ENCODE measurements around the gene SBSN.

Gene SBSN

GRCh38 chr19:35553385-35554000, 25.4 kb upstream of the SBSN start:
- DNase-seq: no peak

GRCh38 chr19:35552534-35553384, 24.6 kb upstream of the SBSN start:
- no peak for DNase-seq

DNA sequence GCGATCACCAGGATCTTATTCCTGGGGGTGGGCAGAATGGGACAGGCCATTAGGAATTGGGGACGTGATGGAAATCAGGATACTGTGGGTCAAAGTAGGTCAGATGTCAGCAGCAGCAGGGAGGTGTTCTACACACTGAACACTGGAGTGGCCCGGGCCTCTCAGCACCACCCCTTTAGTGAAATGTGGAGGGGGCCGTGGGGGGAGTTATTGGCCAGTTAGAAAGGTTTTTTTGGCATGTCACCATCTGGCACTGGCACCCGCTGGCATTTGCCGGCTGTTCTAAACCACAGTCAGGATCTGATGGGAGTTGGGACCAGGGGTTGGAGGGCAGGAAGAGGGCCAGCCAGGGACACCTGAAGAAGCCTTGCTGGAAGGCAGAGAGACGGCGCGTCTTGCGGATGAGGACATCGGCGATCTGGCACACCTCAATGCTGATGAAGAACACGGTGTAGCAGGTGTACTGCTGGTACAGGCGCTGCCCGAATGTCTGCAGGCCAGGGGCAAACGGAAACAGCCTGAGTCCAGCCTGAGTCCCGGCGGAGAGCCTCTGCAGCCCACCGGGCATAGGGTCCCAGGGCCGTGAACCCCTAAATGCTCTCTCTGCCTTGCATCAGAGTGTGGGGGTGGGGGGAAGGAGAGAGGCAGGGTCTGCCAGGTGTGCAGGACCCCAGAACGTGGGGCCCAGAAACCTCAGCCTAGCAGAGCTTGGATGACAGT, 23.1 kb upstream of the SBSN start:
- DNase-seq: no peak

- no peak for DNase-seq
Measured at GRCh38 chr19:35549879-35550523, 21.9 kb upstream of the SBSN start.

DNA sequence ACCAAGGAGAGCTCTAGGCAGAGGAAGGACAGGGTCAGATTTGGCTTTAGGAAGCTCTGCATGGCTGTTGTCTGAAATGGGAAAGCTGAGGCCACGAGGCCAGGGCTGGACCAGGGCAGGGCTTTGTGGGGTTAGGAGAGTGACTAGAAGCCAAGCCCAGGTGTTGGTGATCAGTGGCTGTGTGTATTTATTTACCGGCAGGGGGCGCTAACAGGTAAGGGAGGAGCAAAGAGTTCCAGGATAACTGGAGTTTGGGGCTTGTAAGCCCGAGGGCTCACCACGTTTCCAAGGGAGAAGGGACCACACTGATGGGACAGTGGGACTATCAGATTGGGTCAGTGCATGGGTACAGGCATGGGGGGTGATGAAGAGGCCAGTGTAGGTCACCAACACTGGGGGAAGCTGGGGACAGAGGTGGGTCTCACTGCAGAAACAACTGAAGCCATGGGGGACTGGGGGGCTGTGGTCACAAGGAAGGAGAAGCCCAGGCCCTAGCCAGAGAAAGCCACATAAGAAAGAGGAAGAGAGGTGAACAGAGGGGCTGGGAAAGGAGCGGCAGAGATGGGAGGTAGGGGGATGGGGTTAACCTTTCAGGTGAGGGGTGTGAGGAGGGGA, 21.2 kb upstream of the SBSN start:
- DNase-seq: peak; percentile 59

- no peak for DNase-seq
Measured at GRCh38 chr19:35546532-35546931, 18.4 kb upstream of the SBSN start.

DNA sequence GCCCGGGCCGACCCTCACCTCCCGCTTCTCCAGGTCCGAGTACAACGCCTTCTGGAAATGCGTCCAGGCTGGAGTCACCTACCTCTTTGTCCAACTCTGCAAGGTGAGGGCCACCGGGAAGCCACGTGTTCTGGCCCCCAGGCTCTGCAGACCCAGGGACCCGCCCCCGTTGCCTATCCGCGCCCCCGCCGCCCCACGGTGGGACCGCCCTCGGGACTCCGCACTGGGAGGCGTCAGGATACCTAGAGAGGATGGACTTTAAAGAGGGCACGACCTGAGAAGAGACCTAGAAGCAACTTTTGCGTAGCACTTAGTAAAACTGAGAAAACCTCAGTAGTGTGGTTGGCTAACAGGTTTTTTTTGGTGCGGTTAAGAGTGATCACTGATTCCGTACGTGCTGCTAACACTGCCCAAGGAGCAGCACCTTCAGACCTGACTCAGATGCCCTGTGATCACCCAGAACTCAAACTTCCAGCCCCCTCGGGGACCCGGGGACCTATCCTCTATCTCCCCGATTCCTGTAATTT, 17.8 kb upstream of the SBSN start:
- peak; percentile 60 for DNase-seq

GRCh38 chr19:35545001-35545854, 17.1 kb upstream of the SBSN start, which contains the start of gene TMEM147:
Gene TMEM147 (plus strand): TSS chr19:35545626. CDS start chr19:35545740, 114 bp downstream.
- DNase-seq: peak; percentile 73

DNA sequence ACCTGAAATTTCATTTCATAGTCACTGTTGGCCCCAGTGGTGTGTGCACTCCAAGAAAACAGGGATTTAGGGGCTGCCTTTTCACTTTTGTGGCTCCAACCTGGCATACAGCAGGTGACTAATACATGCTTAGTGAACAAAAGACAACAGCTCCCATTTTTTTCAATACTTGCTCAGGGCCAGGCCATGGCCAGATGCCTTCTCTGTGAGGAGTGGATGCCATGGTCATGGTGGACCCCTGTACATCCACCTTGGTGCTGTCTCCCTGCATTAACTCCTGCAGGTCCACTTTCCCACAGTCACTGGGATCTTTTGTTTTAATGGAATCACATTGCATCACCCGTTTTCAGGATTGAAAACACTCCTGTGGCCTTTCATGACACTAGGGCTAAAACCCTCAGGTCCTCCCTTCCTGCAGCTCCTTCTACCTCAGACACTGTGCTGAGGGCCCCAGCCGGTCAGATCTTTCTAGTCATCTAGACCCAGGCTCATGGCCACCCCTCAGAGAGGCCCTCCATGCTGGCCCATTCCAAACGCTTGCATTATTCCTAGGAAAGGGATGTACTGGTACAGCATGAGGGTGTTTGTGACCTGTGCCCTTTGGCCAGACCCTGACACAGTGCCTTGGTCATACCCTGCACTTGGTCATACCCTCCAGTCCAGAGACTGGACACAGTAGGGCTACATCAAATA, 16.1 kb upstream of the SBSN start:
- DNase-seq: no peak

DNA sequence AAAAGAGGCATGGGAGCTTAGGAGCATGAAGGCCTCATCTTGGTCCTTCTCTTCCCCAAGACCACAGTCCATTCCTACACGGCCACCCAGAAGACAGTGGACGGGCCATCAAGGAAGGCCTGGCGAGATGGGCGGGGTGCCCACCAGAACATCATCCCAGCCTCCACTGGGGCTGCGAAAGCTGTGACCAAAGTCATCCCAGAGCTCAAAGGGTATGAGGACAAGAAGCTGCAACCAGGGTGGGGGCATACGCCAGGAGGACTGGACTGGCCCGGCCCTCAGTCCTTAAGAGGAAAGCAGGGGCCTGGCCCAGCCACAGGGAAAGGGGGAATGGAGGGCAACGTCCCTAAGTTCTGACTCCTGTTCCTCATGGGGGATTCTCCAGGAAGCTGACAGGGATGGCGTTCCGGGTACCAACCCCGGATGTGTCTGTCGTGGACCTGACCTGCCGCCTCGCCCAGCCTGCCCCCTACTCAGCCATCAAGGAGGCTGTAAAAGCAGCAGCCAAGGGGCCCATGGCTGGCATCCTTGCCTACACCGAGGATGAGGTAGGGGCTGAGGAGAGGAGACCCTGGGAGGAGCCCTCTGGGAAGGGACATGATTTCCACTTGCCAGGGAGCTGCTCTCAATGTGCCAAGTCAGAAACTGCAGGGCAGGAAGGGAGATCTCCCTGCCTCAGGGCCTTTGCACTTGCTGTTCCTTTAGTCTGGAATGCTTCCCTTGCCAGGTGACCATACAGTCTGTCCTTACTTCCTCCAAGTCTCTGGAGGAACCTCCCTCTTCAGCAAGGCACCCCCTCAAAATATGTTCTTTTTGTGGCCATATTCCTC, 15.4 kb upstream of the SBSN start:
- no peak for DNase-seq

DNA sequence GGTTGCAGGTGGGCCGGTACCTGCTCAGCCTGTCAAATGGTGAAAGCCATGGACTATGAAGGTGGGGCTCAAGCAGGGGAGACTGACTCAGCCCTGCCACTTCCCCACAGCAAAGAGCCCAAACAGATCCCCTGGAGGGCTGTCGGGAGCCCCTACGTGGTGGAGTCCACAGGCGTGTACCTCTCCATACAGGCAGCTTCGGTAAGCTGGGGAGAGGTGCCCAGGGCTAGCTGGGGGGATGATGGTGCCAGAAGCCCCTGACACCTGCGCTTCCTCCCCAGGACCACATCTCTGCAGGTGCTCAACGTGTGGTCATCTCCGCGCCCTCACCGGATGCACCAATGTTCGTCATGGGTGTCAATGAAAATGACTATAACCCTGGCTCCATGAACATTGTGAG, 14.1 kb upstream of the SBSN start:
- DNase-seq: no peak

GRCh38 chr19:35540356-35540927, 12.3 kb upstream of the SBSN start:
- DNase-seq: no peak

DNA sequence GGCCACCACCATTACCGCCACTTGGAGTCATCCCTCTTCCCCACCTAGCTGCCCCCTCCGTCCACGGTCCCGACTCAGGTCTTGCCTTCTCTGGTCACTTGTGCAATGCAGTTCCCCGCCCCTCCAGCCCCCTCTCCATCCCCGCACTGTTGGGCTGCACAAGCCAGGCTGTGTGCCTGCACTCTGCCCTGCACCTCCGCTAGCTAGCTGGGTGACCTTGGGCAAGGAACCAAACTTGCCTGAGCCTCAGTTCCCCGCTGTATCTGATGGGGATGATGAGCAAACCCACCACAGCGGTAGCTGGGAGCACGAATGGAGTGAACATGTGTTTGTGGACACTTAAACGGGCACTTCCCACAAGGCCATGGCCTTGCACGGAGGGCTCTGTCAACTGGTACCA, 11.7 kb upstream of the SBSN start:
- no peak for DNase-seq

DNA sequence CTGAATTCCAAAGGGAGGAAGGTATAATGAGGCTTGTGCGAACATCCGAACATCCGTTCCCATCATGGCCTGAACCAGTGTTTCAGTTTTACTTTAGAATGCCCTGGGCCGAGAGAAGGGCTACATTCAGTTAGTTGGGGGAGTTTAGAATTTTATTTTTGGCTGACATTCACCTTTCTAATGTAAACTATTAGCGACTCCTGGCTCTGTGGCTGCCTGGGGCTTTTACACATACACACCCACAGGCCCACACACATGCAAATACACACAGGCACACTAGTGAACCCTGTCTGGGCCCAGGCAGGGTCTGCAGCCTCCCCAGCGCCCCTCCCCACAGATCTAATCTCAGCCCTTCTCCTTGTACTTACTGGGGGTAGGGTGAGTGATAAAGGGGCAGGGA, 11.2 kb upstream of the SBSN start:
- DNase-seq: no peak

DNA sequence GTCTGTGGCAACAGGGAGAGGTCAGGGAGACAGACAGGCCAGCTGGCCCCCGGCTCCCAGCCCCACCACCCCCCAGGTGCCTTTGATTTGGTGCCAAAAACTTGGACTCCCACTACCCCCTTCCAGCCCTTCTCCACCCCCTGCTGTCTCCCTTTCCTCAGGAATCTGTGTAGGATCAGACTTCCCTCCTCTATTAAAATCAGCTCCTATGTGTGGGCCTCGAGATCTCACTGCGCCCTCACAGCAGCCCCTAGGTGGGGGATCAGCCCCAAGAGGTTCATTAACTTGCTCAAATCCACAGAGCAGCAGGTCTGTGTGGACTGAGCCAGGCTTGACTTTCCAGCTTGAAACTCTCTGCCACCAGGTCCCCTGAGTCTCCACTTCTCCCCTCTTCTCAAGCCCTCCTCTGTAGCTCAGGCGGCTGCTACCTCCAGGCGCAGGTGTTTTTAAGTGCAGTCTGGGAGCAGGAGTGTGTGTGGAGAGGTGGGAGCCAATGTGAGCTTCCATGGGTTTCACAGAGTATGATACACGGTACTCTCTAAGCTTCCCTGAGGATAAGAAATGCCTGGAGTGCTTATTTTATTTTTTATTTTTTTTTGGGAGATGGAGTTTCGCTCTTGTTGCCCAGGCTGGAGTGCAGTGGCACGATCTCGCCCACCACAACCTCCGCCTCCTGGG, 6.8 kb upstream of the SBSN start:
- DNase-seq: no peak

DNA sequence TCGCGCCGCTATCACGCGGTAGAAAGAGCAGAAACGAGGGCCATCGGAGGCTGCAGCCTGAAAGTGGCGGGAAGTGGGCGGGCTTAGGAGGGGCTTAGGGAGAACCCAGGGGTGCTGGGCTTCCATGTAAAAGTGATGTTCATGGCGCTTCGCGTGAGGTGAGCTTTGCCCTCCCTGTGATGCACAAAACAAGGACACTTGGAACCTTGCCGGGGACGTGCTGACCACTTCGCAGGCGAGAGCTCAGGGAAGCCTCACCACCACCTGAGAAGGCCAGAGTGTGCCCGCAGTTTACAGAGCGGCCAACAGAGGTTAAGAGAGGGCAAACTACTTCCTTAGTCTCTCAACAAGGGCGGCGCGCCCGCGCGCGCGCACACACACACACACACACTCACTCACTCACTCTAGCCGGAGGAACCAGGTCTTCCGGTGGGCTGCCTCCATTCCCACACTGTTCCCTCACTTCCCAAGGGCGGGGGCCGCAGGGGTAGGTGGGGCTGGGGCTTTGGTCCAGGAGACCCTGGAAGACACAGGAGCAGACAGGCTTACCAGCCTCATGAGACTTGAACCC, 5.8 kb upstream of the SBSN start:
- DNase-seq: no peak

GRCh38 chr19:35533201-35533821, 5.2 kb upstream of the SBSN start, which contains the start of gene GAPDHS:
Gene GAPDHS (plus strand): TSS chr19:35533456. CDS start chr19:35533528, 72 bp downstream.
- DNase-seq: no peak

DNA sequence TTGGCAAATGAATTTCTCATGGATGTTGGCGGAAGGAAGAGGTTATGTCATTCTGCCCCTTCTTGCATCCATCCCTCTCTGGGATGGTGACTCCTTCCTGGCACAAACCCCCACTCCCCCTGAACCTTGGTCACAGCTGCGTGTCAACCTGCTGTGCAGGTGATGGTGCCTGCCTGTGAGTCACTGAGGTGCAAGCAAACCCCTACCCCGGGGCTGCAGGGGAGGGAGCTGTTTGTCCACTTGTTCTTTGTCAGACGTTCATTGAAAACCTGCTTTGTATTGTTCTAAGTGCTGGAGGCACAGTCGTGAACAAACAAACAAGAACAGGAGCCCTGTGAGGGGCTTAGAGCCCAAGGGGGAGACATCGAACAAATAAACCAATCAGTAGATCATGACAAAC, 3.2 kb upstream of the SBSN start:
- no peak for DNase-seq

All from activated CD4-positive, CD25-positive, alpha-beta regulatory T cell treated with anti-CD3 and anti-CD28 coated beads, Interleukin-2, amount 50 U/mL, for 72 hours (primary cell).